Left renal pelvis (tissue), 4 donors: ENCODE data around the gene CD300LB. TPM values are rescaled to one million over a fixed set of nuclear protein-coding genes. Genes with fewer than 3 reads are reported as not detected.
"Not testable (repeated sequence)": the region's sequence is repeated elsewhere in the genome, so short reads cannot be mapped to it uniquely, and the experiment has no call there.

Experiments
- DNase-seq, 4 donors: peaks; one replicate each; pipeline ENCODE4 v3.0.0-alpha.2; 2013; ENCODE audit warnings: low read depth in 4 of 4, low spot score in 3 of 4
- polyA plus RNA-seq, 4 donors: library from polyadenylated mRNA; unstranded; fragments of 120-200 nt; gene quantifications; one replicate each; pipeline ENCODE4 v1.2.1, GENCODE V29; 2013; ENCODE audit not compliant: insufficient read length in 4 of 4

The CD300LB gene
- under 1 TPM; 0.15 to 0.27 (median 0.20) TPM for polyA plus RNA-seq

- no peak for DNase-seq
These were observed at the start of gene CD300LB for GRCh38 chr17:74531231-74531761. Gene CD300LB, minus strand, starts transcription at chr17:74531475. Its CDS starts 125 bp downstream, at chr17:74531350.

GRCh38 chr17:74579900-74580299 is 48.6 kb upstream of the CD300LB start:
- DNase-seq: no peak

GRCh38 chr17:74578979-74579378 is 47.7 kb upstream of the CD300LB start:
- DNase-seq: no peak

GRCh38 chr17:74574489-74575142 is 43.3 kb upstream of the CD300LB start:
- no peak for DNase-seq

- not testable (repeated sequence) for DNase-seq
These were observed 42.4 kb upstream of the CD300LB start for GRCh38 chr17:74573635-74574034.

GRCh38 chr17:74573169-74573568 is 41.9 kb upstream of the CD300LB start:
- no peak for DNase-seq

- DNase-seq: no peak
These were observed 40.5 kb upstream of the CD300LB start for GRCh38 chr17:74571621-74572270.

GRCh38 chr17:74569020-74570003 is 38.0 kb upstream of the CD300LB start:
- DNase-seq: no peak

- no peak for DNase-seq
These were observed 37.0 kb upstream of the CD300LB start for GRCh38 chr17:74568106-74568873.

- DNase-seq: no peak
These were observed 36.1 kb upstream of the CD300LB start, which contains the start of gene CD300H for GRCh38 chr17:74567397-74567796. Gene CD300H, minus strand, starts transcription at chr17:74567509.

- no peak for DNase-seq
These were observed 35.0 kb upstream of the CD300LB start for GRCh38 chr17:74566132-74566753.

GRCh38 chr17:74565126-74565525 is 33.9 kb upstream of the CD300LB start:
- DNase-seq: no peak

GRCh38 chr17:74563358-74563757 is 32.1 kb upstream of the CD300LB start:
- DNase-seq: no peak

GRCh38 chr17:74561586-74561985 is 30.3 kb upstream of the CD300LB start:
- DNase-seq: no peak

GRCh38 chr17:74558882-74559519 is 27.7 kb upstream of the CD300LB start:
- no peak for DNase-seq

- not testable (repeated sequence) for DNase-seq
These were observed 27.1 kb upstream of the CD300LB start for GRCh38 chr17:74558402-74558801.

- no peak for DNase-seq
These were observed 24.2 kb upstream of the CD300LB start for GRCh38 chr17:74555427-74555940.

- no peak for DNase-seq
These were observed 23.6 kb upstream of the CD300LB start for GRCh38 chr17:74554909-74555308.

GRCh38 chr17:74552037-74552436 is 20.8 kb upstream of the CD300LB start:
- DNase-seq: no peak
